NCI-H2227 (cell line): ENCODE results near the gene FUT1.
"Not testable (repeated sequence)": the region's sequence is repeated elsewhere in the genome, so short reads cannot be mapped to it uniquely, and the experiment has no call there.

Source experiments
- DNase-seq: peaks from one replicate; lab custom pipeline; 2025; ENCODE audit not compliant: unreplicated experiment; lab: John Stamatoyannopoulos, UW

Gene FUT1

DNA sequence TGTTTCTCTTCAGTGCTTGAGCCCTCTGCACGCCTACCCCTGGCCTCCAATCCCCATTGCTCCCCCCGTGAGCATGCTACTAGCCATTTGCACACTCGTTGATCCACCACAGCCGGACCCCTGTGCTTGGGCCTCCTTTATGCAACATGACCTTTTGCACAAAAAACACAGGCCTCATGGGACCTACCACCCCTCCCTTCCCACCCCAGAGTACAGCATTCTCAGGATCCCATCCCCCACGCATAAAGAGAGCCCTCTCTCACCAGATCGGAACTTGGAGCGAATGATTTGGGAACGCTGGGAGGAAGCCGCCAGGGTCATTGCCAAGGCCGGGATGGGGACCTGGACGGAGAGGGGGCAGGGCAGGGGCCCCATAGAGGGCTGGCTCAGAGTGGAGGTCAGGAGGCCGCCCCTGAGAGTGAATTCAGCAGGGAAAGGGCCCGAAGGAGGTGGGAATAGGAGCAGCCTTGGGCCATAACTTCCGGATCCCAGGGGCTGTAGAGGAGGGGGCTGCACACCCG, 33.7 kb downstream of the FUT1 start:
- DNase-seq, result no peak

DNA sequence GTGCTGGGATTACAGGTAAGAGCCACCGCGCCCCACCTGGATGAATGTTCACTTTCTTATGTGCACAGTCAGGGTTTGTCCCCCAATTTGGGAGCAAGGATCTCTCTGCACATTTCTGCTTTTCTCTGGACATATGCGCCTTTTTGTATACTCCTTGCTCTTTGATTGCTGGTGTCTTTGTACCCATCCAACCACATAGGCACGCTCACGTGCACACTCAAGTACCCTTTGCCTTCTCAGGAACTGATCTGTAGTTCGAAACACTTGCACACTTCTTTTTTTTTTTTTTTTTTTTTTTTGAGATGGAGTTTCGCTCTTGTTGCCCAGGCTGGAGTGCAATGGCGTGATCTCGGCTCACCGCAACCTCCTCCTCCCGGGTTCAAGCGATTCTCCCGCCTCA, 34.3 kb downstream of the FUT1 start:
- not testable (repeated sequence) for DNase-seq

DNA sequence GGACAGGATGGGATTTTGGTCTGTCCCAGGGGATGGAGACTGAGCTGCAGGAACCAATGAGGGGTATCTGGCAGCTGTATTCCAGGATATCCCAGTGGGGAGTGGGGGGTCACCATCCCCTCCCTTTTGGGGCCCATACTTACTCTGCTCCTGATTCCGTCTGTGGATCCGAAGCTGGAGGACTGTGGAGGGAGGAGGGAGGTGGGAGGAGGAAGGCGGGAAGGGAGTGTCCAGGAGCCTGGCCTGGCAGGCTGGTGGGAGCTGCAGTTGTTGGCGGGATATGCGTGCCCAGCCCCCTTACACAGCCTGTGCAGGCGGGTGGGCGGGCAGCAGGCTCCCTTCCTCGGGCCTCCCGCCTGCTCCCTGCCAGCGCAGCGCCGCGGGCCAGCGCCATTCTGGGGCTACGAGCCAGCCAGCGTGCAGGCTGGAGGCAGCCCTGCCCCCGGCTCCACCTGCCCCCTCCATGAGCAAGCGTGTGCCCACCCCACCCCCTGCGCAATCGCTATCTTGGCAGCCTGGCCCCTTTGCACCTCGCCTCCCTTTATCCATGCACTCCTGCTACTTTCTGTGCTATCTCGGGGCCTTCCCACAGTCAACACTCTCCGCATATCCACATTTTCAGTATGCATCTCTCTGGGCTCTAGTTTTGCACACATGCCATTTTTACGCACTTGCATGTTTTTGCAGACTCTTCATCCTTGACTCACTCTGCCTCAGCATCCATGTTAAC, 35.7 kb downstream of the FUT1 start:
- peak; percentile 84 for DNase-seq

DNA sequence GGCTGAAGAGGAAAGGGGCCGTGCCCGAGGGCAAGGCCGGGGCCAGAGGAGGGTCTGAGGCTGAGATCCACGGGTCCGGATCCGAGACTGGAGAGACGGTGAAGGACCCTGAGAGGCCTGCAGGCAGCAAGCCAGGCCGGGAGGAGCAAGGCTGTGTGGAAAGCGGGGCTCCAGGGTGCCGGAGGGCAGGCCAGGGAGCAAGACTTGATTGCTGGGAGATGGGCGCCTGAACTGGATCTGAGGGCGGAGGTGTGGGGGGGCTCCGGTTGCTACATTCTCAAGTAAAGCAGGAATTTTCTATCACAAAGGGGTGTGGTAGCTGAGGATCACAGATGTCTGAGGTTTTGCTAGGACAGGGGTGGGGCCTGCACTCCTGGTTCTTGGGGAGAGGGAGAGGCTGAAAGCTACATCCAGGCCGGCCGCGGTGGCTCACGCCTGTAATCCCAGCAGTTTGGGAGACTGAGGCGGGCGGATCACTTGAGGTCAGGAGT, 36.7 kb downstream of the FUT1 start:
- peak; percentile 27 for DNase-seq

DNA sequence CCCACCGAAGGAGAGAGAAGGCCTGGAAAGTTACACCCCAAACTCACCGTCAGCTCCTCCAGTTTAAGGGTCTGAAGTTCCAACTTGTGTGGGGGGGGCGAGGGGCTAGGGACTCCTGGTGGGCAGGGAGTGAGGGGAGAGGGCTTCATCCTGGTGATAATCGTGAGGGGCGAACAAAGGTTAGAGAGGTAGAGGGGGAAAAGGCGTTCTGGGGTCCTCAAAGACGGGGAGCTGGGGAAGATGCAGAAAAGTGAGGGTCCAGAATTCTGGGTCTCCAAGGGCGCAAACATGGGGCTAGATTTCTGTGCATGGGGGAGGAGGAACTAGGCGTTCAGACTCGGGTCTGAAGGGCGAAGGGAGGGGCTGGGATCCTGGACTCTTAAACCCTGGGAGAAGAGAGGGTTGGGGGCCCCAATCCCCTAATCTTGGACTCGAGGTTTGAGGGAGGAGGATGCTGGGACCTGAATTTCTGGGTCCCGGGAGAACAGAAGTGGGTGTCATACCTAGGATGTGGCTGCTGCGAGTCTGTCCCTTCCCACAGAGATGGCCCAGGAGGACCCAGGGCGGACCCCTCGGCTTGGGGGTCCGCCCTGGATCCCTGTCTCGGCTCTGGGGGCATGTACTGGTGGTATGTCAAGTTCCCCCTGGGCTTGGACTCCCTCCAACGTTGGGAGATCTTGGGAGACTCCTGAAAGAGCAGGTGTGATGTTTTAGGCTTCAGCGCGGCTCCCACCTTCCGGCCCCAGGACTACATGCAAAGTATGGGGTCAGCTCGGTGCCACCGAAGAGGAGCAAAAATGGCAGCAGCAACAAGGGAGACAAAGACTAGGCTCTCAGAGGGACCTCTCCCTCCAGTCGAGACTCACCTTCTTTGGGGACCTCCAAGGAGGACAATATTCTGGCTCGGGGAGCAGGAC, 37.4 kb downstream of the FUT1 start:
- no peak for DNase-seq

DNA sequence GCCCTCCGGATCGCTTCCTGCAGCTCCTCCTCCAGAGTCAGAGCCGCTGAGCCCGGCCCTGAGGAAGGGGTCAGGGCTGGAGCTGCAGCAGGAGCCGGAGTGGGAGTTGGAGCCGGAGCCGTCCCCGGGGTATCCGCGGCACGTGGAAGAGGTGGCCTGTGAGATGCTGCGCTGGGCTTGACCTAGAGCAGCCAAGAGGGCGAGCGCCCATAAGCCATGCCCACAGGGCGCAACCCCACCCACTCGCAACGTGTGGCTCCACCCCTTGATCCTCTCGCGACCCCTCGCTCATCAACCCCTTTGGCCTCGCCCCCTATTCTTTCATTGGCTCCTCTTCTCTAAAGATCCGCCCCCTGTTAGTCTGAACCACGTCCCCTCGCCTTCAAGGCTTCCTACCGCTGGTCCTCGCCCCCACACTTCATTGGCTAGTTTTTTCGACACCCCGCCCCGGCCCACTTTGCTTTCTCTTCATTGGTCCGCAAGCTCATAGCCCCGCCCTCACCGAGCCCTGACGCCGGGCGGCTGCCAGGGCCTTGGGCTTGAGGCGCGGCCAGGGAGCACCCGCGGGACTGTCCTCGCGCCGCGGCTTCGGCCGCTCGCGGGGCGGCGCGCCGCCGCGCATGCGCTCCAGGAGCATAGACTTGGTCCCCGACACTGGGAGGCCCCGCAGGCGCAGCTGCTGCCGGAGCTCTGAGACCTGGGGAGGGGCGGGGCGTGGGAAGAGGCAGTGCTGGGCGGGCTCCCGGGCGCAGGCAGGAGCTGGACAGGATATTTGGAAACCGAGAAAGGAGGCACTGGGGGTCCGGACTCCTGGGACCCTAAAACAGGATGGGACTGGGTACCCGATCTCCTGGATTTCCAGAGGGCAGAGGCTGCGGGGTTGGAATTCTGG, 38.3 kb downstream of the FUT1 start:
- peak; percentile 98 for DNase-seq

DNA sequence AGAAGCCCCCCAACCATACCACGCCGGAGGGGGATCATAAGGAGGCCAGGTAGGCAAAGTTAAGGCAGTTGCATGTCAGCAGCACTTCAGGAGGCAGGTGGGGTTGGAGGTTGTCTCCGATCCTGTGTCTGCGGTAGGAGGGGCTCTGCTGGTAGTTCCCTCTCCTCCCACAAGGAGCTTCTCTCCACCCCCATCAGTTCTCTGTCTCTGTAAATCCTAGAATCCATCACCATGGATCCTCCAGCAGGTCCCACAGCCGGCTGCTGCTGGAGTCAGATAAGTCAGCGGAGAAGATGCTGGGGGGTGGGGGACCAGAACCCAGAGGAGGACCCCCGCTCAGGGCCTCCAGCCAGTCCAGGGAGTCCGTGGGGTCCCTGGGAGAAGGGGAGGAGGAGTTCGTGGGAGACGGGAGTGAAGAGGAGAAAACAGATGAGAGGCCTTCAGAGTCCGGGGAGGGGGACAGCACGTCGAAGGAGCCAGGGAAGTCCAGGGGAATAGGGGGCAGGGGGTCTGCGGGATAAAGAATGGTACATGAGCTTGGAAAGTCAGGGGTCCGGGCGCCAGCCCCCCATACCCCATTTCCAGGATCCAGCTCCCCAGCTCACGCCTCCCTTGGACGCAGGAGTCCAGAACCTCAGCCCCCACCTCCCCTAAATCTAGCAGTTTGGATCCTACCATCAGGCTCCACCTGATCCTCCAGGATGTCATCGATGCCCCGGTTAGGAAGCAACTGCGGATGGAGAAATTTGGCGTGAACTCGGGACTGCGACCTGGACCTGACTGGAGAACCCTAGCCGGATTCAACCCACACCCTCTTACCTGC, 39.2 kb downstream of the FUT1 start:
- peak; percentile 31 for DNase-seq

- no peak for DNase-seq
Observed at GRCh38 chr19:48711106-48711662, 41.3 kb downstream of the FUT1 start.

DNA sequence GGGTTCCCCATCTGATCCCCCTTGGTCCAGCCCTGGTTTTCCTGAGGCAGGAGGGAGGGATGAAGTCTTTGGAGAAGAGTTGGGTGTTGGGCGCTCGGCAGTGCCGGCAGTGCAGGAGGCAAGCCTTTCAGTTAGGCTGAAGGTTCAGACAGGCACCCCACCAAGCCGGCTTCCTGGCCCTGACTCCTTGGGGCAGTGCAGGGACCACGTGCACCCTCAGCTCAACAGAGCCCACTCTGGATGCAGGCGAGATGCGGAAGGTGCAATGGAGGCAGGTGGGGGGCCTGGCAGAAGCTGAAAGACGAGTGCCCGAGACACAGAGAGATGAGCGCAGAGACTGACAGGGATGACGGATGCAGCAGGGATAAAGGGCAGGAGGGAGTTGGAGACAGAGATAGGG, 44.0 kb downstream of the FUT1 start:
- no peak for DNase-seq

GRCh38 chr19:48705431-48705830, 47.0 kb downstream of the FUT1 start:
- peak; percentile 20 for DNase-seq

- no peak for DNase-seq
Observed at GRCh38 chr19:48703316-48703715, 49.1 kb downstream of the FUT1 start.

DNA sequence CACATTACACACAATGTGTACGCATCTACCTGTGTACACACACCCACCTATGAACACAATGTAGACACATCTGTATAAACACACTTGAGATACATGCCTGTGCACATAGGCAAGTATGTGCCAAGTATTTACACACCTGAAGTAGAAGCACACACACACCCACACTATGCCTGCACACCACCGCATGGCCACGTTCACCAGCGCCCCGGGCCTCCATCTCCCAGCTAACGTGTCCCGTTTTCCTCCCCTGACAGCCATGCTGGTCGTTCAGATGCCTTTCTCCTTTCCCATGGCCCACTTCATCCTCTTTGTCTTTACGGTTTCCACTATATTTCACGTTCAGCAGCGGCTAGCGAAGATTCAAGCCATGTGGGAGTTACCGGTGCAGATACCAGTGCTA, 49.7 kb downstream of the FUT1 start:
- no peak for DNase-seq

- no peak for DNase-seq
Observed at GRCh38 chr19:48698046-48698445, 54.4 kb downstream of the FUT1 start.
